ENCODE measurements around the gene MYL6.

MYL6 gene

GRCh38 chr12:56162468-56163290 lies 4.5 kb downstream of the MYL6 start:
- Histone ChIP-seq H3K36me3 (ENCODE audit: low read depth) (peaks cover 89% of the 10 kb centered on the region), H3K27ac (ENCODE audit: poor library complexity, severe bottlenecking) (peak overlapping the region; percentile 87), H3K4me1 (ENCODE audit: insufficient read depth, poor library complexity, severe bottlenecking) (peaks cover 4% of the 10 kb centered on the region), H3K27me3 (ENCODE audit: insufficient read depth, poor library complexity, severe bottlenecking) (no peaks in the 10 kb centered on the region), H3K4me3 (ENCODE audit: severe bottlenecking) (no peak overlapping the region), H3K9me3 (ENCODE audit: severe bottlenecking) (no peaks in the 10 kb centered on the region)
- TF ChIP-seq CTCF (IDR thresholded peaks at IDR 0.05; ENCODE audit: poor library complexity, severe bottlenecking): no peak
- ATAC-seq (ENCODE audit: low read depth): no peak
- no peak for DNase-seq (ENCODE audit: low spot score)

- Histone ChIP-seq H3K27ac (ENCODE audit: poor library complexity, severe bottlenecking) (no peak overlapping the region), H3K4me3 (ENCODE audit: severe bottlenecking) (no peak overlapping the region), H3K4me1 (ENCODE audit: insufficient read depth, poor library complexity, severe bottlenecking) (peaks cover 4% of the 10 kb centered on the region), H3K9me3 (ENCODE audit: severe bottlenecking) (no peaks in the 10 kb centered on the region), H3K36me3 (ENCODE audit: low read depth) (peaks cover 97% of the 10 kb centered on the region), H3K27me3 (ENCODE audit: insufficient read depth, poor library complexity, severe bottlenecking) (no peaks in the 10 kb centered on the region)
- DNase-seq (ENCODE audit: low spot score) (no peak), ATAC-seq (ENCODE audit: low read depth) (peak; percentile 3; the same call in 2 of the 3 replicates)
- TF ChIP-seq CTCF (IDR thresholded peaks at IDR 0.05; ENCODE audit: poor library complexity, severe bottlenecking): no peak
Observed at GRCh38 chr12:56163533-56164344, 5.6 kb downstream of the MYL6 start.

- Histone ChIP-seq H3K9me3 (ENCODE audit: severe bottlenecking) (no peaks in the 10 kb centered on the region), H3K36me3 (ENCODE audit: low read depth) (peaks cover 97% of the 10 kb centered on the region), H3K4me1 (ENCODE audit: insufficient read depth, poor library complexity, severe bottlenecking) (peaks cover 4% of the 10 kb centered on the region), H3K4me3 (ENCODE audit: severe bottlenecking) (no peak overlapping the region), H3K27me3 (ENCODE audit: insufficient read depth, poor library complexity, severe bottlenecking) (no peaks in the 10 kb centered on the region), H3K27ac (ENCODE audit: poor library complexity, severe bottlenecking) (no peak overlapping the region)
- ATAC-seq (ENCODE audit: low read depth): peak; percentile 2; the same call in 1 of the 3 replicates
- no peak for TF ChIP-seq CTCF (IDR thresholded peaks at IDR 0.05; ENCODE audit: poor library complexity, severe bottlenecking)
- DNase-seq (ENCODE audit: low spot score): no peak
Observed at GRCh38 chr12:56164345-56164729, 6.2 kb downstream of the MYL6 start.

GRCh38 chr12:56165369-56165768 lies 7.2 kb downstream of the MYL6 start:
- no peaks in the 10 kb centered on the region for H3K27me3 ChIP-seq (ENCODE audit: insufficient read depth, poor library complexity, severe bottlenecking)
- no peak overlapping the region for H3K27ac ChIP-seq (ENCODE audit: poor library complexity, severe bottlenecking)
- DNase-seq (ENCODE audit: low spot score) (no peak), ATAC-seq (ENCODE audit: low read depth) (peak; percentile 10; the same call in 1 of the 3 replicates)
- TF ChIP-seq CTCF (IDR thresholded peaks at IDR 0.05; ENCODE audit: poor library complexity, severe bottlenecking): no peak
- peaks cover 96% of the 10 kb centered on the region for H3K36me3 ChIP-seq (ENCODE audit: low read depth)
- H3K9me3 ChIP-seq (ENCODE audit: severe bottlenecking): no peaks in the 10 kb centered on the region
- H3K4me1 ChIP-seq (ENCODE audit: insufficient read depth, poor library complexity, severe bottlenecking): no peaks in the 10 kb centered on the region
- no peak overlapping the region for H3K4me3 ChIP-seq (ENCODE audit: severe bottlenecking)

Measured in RWPE2 (cell line).